AG04449 (cell line): ENCODE measurements around the gene ALAD.

Source experiments
- CTCF ChIA-PET: fragments of 350-600 bp; formaldehyde crosslinking; extraction: SDS; loops from one replicate; lab custom pipeline; 2021; ENCODE audit warnings: antibody characterized with exemption; lab: Yijun Ruan, JAX
- POLR2A ChIA-PET: fragments of 400-600, 350-600 bp; formaldehyde crosslinking; extraction: SDS; loops from one replicate; lab custom pipeline; 2020; ENCODE audit warnings: antibody characterized with exemption, inconsistent platforms; lab: Yijun Ruan, JAX
- DNase-seq: peaks from one replicate; pipeline ENCODE4 v3.0.0-alpha.2; 2010; ENCODE audit warnings: low read depth, low spot score
- H3K4me3 ChIP-seq: 2 replicates; pipeline ENCODE4 v1.5.1; 2011; ENCODE audit warnings: low read depth, mild to moderate bottlenecking, control low read depth, low read length
- CTCF ChIP-seq: IDR thresholded peaks from one replicate; pipeline ENCODE4 v1.5.1; 2011; ENCODE audit warnings: mild to moderate bottlenecking, moderate library complexity, low read length, control low read depth, inconsistent platforms; ENCODE audit not compliant: insufficient read depth; ENCODE audit errors: missing control alignments

ALAD gene

GRCh38 chr9:113363336-113363735 lies 37.7 kb downstream of the ALAD start:
- POLR2A ChIA-PET = interaction anchor here (0.7 kb wide), 1 partner anchor 20 kb away, joined by 3 read pairs; no protein-coding TSS in a partner anchor
- H3K4me3 ChIP-seq = no peak overlapping the region
- no peak for DNase-seq
- CTCF ChIA-PET = interaction anchor here (1.8 kb wide), 1 partner anchor 39 kb away, joined by 4 read pairs; no protein-coding TSS in a partner anchor
- no peak for TF ChIP-seq CTCF

- DNase-seq = no peak
- no peak overlapping the region for H3K4me3 ChIP-seq
- ChIA-PET CTCF (no interaction called here), POLR2A (interaction anchor here (0.6 kb wide), 1 partner anchor 248 kb away, joined by 5 read pairs; no protein-coding TSS in a partner anchor)
- TF ChIP-seq CTCF = no peak
Measured at GRCh38 chr9:113361304-113362018, 39.6 kb downstream of the ALAD start.

- no peak overlapping the region for H3K4me3 ChIP-seq
- no peak for TF ChIP-seq CTCF
- ChIA-PET POLR2A (no interaction called here), CTCF (no interaction called here)
- DNase-seq = no peak
Measured at GRCh38 chr9:113360242-113360842, 40.7 kb downstream of the ALAD start.

GRCh38 chr9:113359385-113359784 lies 41.7 kb downstream of the ALAD start:
- no peak overlapping the region for H3K4me3 ChIP-seq
- no peak for TF ChIP-seq CTCF
- CTCF ChIA-PET = interaction anchor here (1.2 to 1.3 kb wide), 2 partner anchors 9 to 13 kb away, joined by 3 to 5 read pairs; partner anchors contain the start of gene BSPRY
- POLR2A ChIA-PET = no interaction called here
- DNase-seq = no peak

- no peak for DNase-seq
- H3K4me3 ChIP-seq = no peak overlapping the region
- no peak for TF ChIP-seq CTCF
- ChIA-PET CTCF (interaction anchor here (1.0 to 1.1 kb wide), 2 partner anchors 11 to 15 kb away, joined by 3 read pairs; no protein-coding TSS in a partner anchor), POLR2A (no interaction called here)
Measured at GRCh38 chr9:113356686-113357292, 44.3 kb downstream of the ALAD start.
